CD4-positive, alpha-beta memory T cell (primary cell): ENCODE measurements around the gene STK11. TPM values are rescaled to one million over a fixed set of nuclear protein-coding genes. Genes with fewer than 3 reads are reported as not detected.

ENCODE experiments used
- CTCF ChIA-PET: fragments of 350-600 bp; sonication (Branson Sonifier 250); formaldehyde crosslinking; loops from one replicate; lab custom pipeline; 2021; ENCODE audit warnings: inconsistent platforms; ENCODE audit not compliant: partially characterized antibody; lab: Charles Lee
- POLR2A ChIA-PET: fragments of 350-600 bp; sonication (Branson Sonifier 250); formaldehyde crosslinking; loops from one replicate; lab custom pipeline; 2021; ENCODE audit not compliant: partially characterized antibody; lab: Charles Lee
- DNase-seq, 5 donors: peaks; one replicate each; pipeline versions ENCODE4 v3.0.0 to v3.0.0-alpha.2; 2020 to 2022; ENCODE audit warnings: mixed read lengths in 1 of 5
- H3K27ac ChIP-seq: one replicate; pipeline ENCODE4 v1.7.0; 2013; ENCODE audit warnings: low read depth, low read length
- H3K27me3 ChIP-seq: 2 replicates; pipeline ENCODE4 v1.7.0; 2013; ENCODE audit warnings: mild to moderate bottlenecking, low read length, moderate library complexity; ENCODE audit not compliant: insufficient read depth
- H3K36me3 ChIP-seq: 2 replicates; pipeline ENCODE4 v1.7.0; 2013; ENCODE audit warnings: mild to moderate bottlenecking, low read length, moderate library complexity; ENCODE audit not compliant: insufficient read depth
- H3K4me1 ChIP-seq: 2 replicates; pipeline ENCODE4 v1.7.0; 2013; ENCODE audit warnings: mild to moderate bottlenecking, low read length, moderate library complexity; ENCODE audit not compliant: insufficient read depth
- H3K4me3 ChIP-seq, 2 donors: one replicate each; pipeline ENCODE4 v1.7.0; 2013; ENCODE audit warnings: low read length in 2 of 2, mild to moderate bottlenecking in 1 of 2
- H3K9me3 ChIP-seq, 2 donors: one replicate each; pipeline ENCODE4 v1.7.0; 2013; ENCODE audit warnings: low read length in 2 of 2, control low read depth in 1 of 2; ENCODE audit not compliant: control insufficient read depth in 1 of 2
- H3K27ac Mint-ChIP-seq, 7 donors: one replicate each; pipeline ENCODE4 v1.8.0; 2020 to 2021; ENCODE audit warnings: mixed read lengths in 7 of 7, mild to moderate bottlenecking in 6 of 7, inconsistent platforms in 3 of 7, moderate library complexity in 3 of 7
- H3K27me3 Mint-ChIP-seq, 2 donors: one replicate each; pipeline ENCODE4 v1.8.0; 2020 to 2021; ENCODE audit warnings: mixed read lengths in 2 of 2
- H3K36me3 Mint-ChIP-seq, 2 donors: one replicate each; pipeline ENCODE4 v1.8.0; 2020 to 2021; ENCODE audit warnings: mixed read lengths in 2 of 2, inconsistent platforms in 1 of 2, mild to moderate bottlenecking in 1 of 2
- H3K4me1 Mint-ChIP-seq, 4 donors: one replicate each; pipeline ENCODE4 v1.8.0; 2020 to 2021; ENCODE audit warnings: mixed read lengths in 4 of 4, mild to moderate bottlenecking in 1 of 4
- H3K4me3 Mint-ChIP-seq, 8 donors: one replicate each; pipeline ENCODE4 v1.8.0; 2020 to 2021; ENCODE audit warnings: mixed read lengths in 8 of 8, mild to moderate bottlenecking in 7 of 8, moderate library complexity in 6 of 8, inconsistent platforms in 3 of 8
- H3K9me3 Mint-ChIP-seq, 8 donors: one replicate each; pipeline ENCODE4 v1.8.0; 2020 to 2021; ENCODE audit warnings: mixed read lengths in 8 of 8, mild to moderate bottlenecking in 5 of 8, inconsistent platforms in 3 of 8, moderate library complexity in 1 of 8
- intact Hi-C: fragments of 100-400 bp; cut with micrococcal nuclease; formaldehyde crosslinking; loops from one replicate; pipeline ENCODE4 v1.15.1; 2023
- polyA plus RNA-seq, 2 donors: library from polyadenylated mRNA; unstranded; fragments of 300-500 nt; fragmentation: Illumina TruSeq; gene quantifications; one replicate each; pipeline ENCODE4 v1.2.3, GENCODE V29; 2021
- total RNA-seq, 2 experiments: library from RNA; stranded (reverse); gene quantifications; one replicate each; pipeline ENCODE4 v1.2.3, GENCODE V29; 2021

STK11 gene
- total and polyA plus RNA-seq, 4 experiments from 2014 or later, result 11.0 to 114 (median 77.6) TPM

DNA sequence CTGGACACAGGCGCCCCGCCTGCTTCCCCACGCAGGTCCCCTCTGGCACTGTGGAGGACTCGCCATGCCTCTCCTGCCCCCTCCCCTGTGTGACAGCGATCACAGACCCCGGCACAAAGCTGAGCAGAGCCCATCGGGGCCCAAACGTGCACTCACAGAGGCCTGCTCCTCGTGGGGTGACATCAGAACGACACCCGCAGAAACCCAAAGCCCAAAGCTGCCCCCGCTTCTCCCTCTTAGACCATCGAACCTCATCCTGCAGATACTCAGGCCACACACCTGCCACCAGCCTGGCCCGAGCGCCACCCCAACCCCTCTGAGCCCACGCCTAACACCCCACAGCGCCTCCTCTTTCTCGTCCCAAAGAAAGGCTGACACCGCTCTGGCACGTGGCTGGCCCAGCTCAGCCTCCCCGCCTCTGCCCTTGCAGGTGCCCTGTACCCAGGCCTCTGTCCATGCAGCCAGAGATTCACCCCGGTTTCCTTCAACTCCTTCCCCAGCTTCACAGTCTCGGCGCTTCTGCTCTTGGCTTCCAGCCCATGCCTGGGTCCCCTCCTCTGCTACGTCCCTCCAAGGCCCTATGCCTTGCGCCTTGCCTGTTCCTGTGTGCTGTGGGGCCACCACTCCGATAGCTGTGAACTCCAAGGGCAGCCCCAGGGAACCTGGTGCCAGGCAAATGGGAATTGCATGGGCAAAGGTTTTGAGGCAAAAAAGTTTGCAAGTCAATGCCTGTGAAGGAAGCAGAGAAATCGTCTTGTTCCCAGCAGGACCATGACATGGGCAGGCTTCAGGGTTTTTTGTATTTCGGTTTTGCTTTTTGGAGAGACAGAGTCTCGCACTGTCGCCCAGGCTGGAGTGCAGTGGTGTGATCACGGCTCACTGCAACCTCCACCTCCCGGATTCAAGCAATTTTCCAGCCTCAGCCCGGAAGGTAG, 33.1 kb downstream of the STK11 start:
- no peaks in the 10 kb centered on the region for H3K36me3 ChIP-seq
- Mint-ChIP-seq H3K4me1 (peaks cover 10 to 46% (median 29%) of the 10 kb centered on the region in 4 donors), H3K4me3 (peak overlapping the region; percentile 55 to 88 (median 80)), H3K27ac (peak overlapping the region; percentile 75 to 95 (median 88)), H3K36me3 (peaks cover 0 to 2% of the 10 kb centered on the region in 2 donors), H3K9me3 (peaks cover 0 to 3% (median 0%) of the 10 kb centered on the region in 8 donors), H3K27me3 (peaks cover 6 to 10% of the 10 kb centered on the region in 2 donors)
- ChIA-PET POLR2A (interaction anchor here (0.7 to 10.1 kb wide), 10 partner anchors 25 to 218 kb away, joined by 3 to 650 read pairs (median 3); partner anchors contain the start of genes ARHGAP45, CIRBP, FAM174C and POLR2E), CTCF (interaction anchor here (0.9 to 1.7 kb wide), 2 partner anchors 44 to 255 kb away, joined by 3 to 6 read pairs; partner anchors contain the start of gene WDR18)
- DNase-seq, result no peak
- no peak overlapping the region for H3K4me3 ChIP-seq
- no peaks in the 10 kb centered on the region for H3K27me3 ChIP-seq
- intact Hi-C loops, result no loop called here
- H3K4me1 ChIP-seq, result peaks cover 39% of the 10 kb centered on the region
- H3K9me3 ChIP-seq, result no peaks in the 10 kb centered on the region
- H3K27ac ChIP-seq, result no peak overlapping the region

DNA sequence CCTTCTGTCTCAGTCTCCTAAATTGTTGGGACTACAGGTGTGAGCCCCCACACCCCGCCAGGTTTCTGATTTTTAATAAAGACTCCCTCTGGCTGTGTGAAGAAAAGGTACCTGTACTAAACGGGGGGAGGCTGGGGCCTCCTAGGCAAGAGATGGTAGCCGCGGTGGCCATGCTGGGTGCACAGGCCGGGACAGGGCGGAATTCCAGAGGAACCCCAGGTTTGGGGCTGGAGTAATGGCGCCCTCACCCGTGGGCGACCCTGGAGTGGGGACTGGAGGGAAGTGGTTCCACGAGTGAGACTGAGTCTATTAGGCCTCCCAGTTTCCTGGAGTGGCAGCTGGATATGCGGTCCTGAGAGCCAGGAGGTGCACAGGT, 33.8 kb downstream of the STK11 start:
- H3K4me3 ChIP-seq, result no peak overlapping the region
- Mint-ChIP-seq H3K9me3 (peaks cover 0 to 3% (median 0%) of the 10 kb centered on the region in 8 donors), H3K27ac (peak overlapping the region; percentile 75 to 95 (median 88)), H3K4me1 (peaks cover 10 to 48% (median 29%) of the 10 kb centered on the region in 4 donors), H3K4me3 (peak overlapping the region in 6 of 8 donors; percentile 55 to 88 (median 73)), H3K36me3 (peaks cover 0 to 3% of the 10 kb centered on the region in 2 donors), H3K27me3 (peaks cover 6 to 10% of the 10 kb centered on the region in 2 donors)
- no peaks in the 10 kb centered on the region for H3K36me3 ChIP-seq
- DNase-seq, result no peak
- CTCF ChIA-PET, result interaction anchor here (1.7 kb wide), 1 partner anchor 255 kb away, joined by 6 read pairs; the partner anchor contains the start of gene WDR18
- H3K27me3 ChIP-seq, result no peaks in the 10 kb centered on the region
- no peaks in the 10 kb centered on the region for H3K9me3 ChIP-seq
- POLR2A ChIA-PET, result interaction anchor here (0.7 to 10.1 kb wide), 6 partner anchors 25 to 171 kb away, joined by 3 to 650 read pairs (median 3); partner anchors contain the start of genes CIRBP and POLR2E
- H3K4me1 ChIP-seq, result peaks cover 46% of the 10 kb centered on the region
- peak overlapping the region; percentile 38 for H3K27ac ChIP-seq
- intact Hi-C loops, result no loop called here

DNA sequence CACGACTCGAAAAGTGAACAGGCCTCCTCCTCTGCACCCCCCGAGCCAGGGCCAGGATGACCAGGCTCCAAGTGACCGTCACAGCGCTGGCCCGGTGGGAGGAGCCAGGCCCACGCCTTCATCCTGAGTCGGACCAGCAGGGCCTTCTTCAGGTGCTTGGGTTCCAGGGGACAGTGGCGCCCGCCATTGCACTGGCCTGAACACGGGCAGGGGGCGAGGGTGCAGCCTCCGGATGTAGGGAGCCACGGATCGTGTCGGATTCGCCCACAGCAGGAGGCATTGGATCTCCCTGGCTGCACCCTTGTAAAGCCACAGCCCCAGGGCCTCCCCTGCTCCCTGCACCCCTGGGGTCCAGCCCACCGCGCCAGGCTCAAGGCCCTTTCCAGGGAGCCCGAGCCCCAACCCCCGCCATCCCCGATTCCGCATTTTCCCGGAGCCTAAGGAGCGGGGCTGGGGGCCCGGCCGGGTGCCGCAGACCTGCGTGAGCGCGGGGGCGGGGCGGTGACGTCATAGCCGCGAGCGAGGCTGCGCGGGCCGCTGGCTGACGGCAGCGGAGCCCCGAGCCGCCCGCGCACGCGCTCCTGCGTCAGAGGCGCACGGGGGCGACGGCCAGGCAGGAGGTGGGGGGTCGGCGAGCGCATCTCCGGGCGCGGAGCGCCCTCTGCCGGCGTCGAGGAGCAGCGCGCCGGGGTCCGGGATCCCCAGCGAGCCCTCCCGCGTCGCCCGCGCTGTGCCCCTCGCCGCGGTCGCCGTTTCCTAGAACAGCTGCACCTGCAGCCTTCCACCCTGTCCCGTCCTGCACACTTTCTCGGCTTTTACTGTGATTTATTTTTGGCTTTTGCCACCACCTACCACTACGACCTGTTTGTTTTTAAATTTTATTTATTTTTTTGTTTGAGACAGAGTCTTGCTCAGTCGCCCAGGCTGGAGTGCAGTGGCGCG, 34.5 kb downstream of the STK11 start:
- peak overlapping the region; percentile 38 for H3K27ac ChIP-seq
- no peaks in the 10 kb centered on the region for H3K36me3 ChIP-seq

DNA sequence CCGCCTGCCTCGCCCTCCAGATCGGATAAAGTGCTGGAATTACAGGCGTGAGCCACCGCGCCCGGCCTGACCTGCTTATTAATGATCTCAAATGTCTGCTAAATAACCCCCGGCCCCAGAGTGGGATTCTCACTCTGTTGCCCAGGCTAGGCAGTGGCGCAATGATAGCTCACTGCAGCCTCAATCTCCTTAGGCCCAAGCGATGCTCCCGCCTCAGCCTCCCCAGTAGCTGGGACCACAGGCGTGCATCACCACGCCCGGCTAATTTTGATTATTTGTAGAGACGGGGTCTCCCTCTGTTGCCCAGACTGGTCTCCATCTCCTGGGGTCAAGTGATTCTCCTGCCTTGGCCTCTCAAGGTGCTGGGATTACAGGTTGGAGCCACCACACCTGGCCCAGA, 35.3 kb downstream of the STK11 start:
- H3K9me3 Mint-ChIP-seq, result peaks cover 0 to 3% (median 0%) of the 10 kb centered on the region in 8 donors

More for the DNA sequence above, 34.5 kb downstream of the STK11 start:
- Mint-ChIP-seq H3K36me3 (peaks cover 0 to 5% of the 10 kb centered on the region in 2 donors), H3K4me1 (peaks cover 12 to 52% (median 33%) of the 10 kb centered on the region in 4 donors), H3K27me3 (peaks cover 6 to 10% of the 10 kb centered on the region in 2 donors), H3K9me3 (peaks cover 0 to 3% (median 0%) of the 10 kb centered on the region in 8 donors), H3K4me3 (peak overlapping the region; percentile 43 to 94 (median 74)), H3K27ac (peak overlapping the region; percentile 75 to 98 (median 88))
- POLR2A ChIA-PET, result interaction anchor here (0.5 to 10.1 kb wide), 6 partner anchors 24 to 256 kb away, joined by 3 to 650 read pairs (median 4); partner anchors contain the start of genes CIRBP and CNN2
- DNase-seq, result peak; percentile 92 to 94 (median 94)
- no peaks in the 10 kb centered on the region for H3K27me3 ChIP-seq
- peaks cover 53% of the 10 kb centered on the region for H3K4me1 ChIP-seq
- CTCF ChIA-PET, result interaction anchor here (1.0 to 2.4 kb wide), 4 partner anchors 21 to 256 kb away, joined by 3 to 10 read pairs (median 4); partner anchors contain the start of genes CIRBP and WDR18
- intact Hi-C loops, result loop anchor here (2.0 to 10.0 kb wide), 3 partner anchors 48 to 445 kb away; partner anchors contain the start of genes GPX4 and PTBP1
- no peaks in the 10 kb centered on the region for H3K9me3 ChIP-seq
- peak overlapping the region in 1 of 2 donors; percentile 59 for H3K4me3 ChIP-seq

DNA sequence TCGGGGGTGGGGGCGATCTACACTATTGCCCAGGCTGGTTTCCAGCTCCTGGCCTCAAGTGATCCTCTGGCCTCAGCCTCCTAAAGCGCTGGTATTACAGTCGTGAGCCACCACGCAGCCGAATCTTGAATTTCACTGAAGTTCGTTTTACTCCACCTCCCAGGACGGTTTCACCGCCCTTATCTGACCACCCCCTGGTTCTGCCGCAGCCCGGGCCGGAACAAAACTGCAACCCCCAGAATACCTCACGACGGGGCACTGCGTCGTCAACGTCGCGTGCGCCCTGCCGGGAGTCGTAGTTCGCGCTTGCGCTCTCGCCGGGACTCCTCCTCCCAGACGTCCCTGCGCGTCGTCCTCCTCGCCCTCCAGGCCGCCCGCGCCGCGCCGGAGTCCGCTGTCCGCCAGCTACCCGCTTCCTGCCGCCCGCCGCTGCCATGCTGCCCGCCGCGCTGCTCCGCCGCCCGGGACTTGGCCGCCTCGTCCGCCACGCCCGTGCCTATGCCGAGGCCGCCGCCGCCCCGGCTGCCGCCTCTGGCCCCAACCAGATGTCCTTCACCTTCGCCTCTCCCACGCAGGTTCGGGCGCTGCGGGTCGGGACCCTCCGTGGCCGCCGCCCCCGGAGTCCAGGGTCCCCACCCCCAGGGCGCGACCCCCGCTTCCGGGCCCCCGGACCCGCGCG, 36.0 kb downstream of the STK11 start, which contains the start of gene ATP5F1D:
ATP5F1D (plus strand) TSS at position 335 of the 679 bp plus-strand sequence; CDS start at position 435, 100 bp downstream.
- H3K9me3 ChIP-seq, result no peaks in the 10 kb centered on the region
- Mint-ChIP-seq H3K4me1 (peaks cover 12 to 52% (median 33%) of the 10 kb centered on the region in 4 donors), H3K9me3 (peaks cover 0 to 2% (median 0%) of the 10 kb centered on the region in 8 donors), H3K36me3 (peaks cover 0 to 5% of the 10 kb centered on the region in 2 donors), H3K27me3 (peaks cover 6 to 10% of the 10 kb centered on the region in 2 donors), H3K27ac (peak within 1 kb of the TSS; percentile 94 to 99 (median 98)), H3K4me3 (peak within 1 kb of the TSS; percentile 89 to 95 (median 92))
- H3K36me3 ChIP-seq, result no peaks in the 10 kb centered on the region
- POLR2A ChIA-PET, result interaction anchor here (0.6 to 10.1 kb wide), 12 partner anchors 9 to 1017 kb away, joined by 3 to 650 read pairs (median 4); partner anchors contain the start of genes CIRBP, CNN2 and FAM174C
- intact Hi-C loops, result loop anchor here (1.0 to 10.0 kb wide), 4 partner anchors 49 to 447 kb away; partner anchors contain the start of genes GPX4 and PTBP1
- H3K27ac ChIP-seq, result peak within 1 kb of the TSS; percentile 72
- H3K4me1 ChIP-seq, result peaks cover 59% of the 10 kb centered on the region
- DNase-seq, result peak; percentile 84 to 88 (median 86)
- peak within 1 kb of the TSS; percentile 29 to 59 for H3K4me3 ChIP-seq
- CTCF ChIA-PET, result interaction anchor here (1.1 to 2.4 kb wide), 3 partner anchors 20 to 28 kb away, joined by 3 to 10 read pairs (median 4); partner anchors contain the start of gene CIRBP
- H3K27me3 ChIP-seq, result no peaks in the 10 kb centered on the region

More for the DNA sequence above, 35.3 kb downstream of the STK11 start:
- ChIA-PET POLR2A (interaction anchor here (0.5 to 10.1 kb wide), 12 partner anchors 9 to 1017 kb away, joined by 3 to 650 read pairs (median 4); partner anchors contain the start of genes CIRBP, CNN2 and FAM174C), CTCF (interaction anchor here (1.0 to 2.4 kb wide), 4 partner anchors 20 to 257 kb away, joined by 3 to 10 read pairs (median 4); partner anchors contain the start of genes CIRBP and WDR18)
- Histone ChIP-seq H3K4me3 (peak overlapping the region in 1 of 2 donors; percentile 59), H3K27me3 (no peaks in the 10 kb centered on the region), H3K27ac (peak overlapping the region; percentile 72), H3K9me3 (no peaks in the 10 kb centered on the region), H3K36me3 (no peaks in the 10 kb centered on the region), H3K4me1 (peaks cover 59% of the 10 kb centered on the region)
- Mint-ChIP-seq H3K27me3 (peaks cover 6 to 10% of the 10 kb centered on the region in 2 donors), H3K36me3 (peaks cover 0 to 5% of the 10 kb centered on the region in 2 donors), H3K27ac (peak overlapping the region; percentile 37 to 99 (median 98)), H3K4me3 (peak overlapping the region; percentile 36 to 95 (median 92)), H3K4me1 (peaks cover 12 to 52% (median 33%) of the 10 kb centered on the region in 4 donors)
- intact Hi-C loops, result loop anchor here (1.0 to 10.0 kb wide), 4 partner anchors 49 to 446 kb away; partner anchors contain the start of genes GPX4 and PTBP1
- no peak for DNase-seq
